Fibroblast of mammary gland (primary cell): Measurements from ENCODE around the gene PRKCSH.
"Not testable (repeated sequence)": the region's sequence is repeated elsewhere in the genome, so short reads cannot be mapped to it uniquely, and the experiment has no call there.

ENCODE experiments used
- DNase-seq: peaks from one replicate; pipeline ENCODE4 v3.0.0-alpha.2; 2010; ENCODE audit warnings: low read depth
- H3K4me3 ChIP-seq: 2 replicates; pipeline ENCODE4 v1.5.1; 2011; ENCODE audit warnings: low read depth, mild to moderate bottlenecking, low read length, moderate library complexity; ENCODE audit not compliant: control insufficient read depth
- CTCF ChIP-seq: conservative IDR thresholded peaks from 2 replicates; pipeline ENCODE4 v1.5.1; 2011; ENCODE audit warnings: low read depth, low read length, inconsistent platforms; ENCODE audit not compliant: control insufficient read depth, insufficient read depth

PRKCSH gene

GRCh38 chr19:11452620-11453310, 17.3 kb downstream of the PRKCSH start:
- no peak overlapping the region for H3K4me3 ChIP-seq
- no peak for DNase-seq
- no peak for TF ChIP-seq CTCF

- TF ChIP-seq CTCF, result peak; percentile 35
- no peak for DNase-seq
- H3K4me3 ChIP-seq, result no peak overlapping the region
Observed at GRCh38 chr19:11453468-11454341, 18.3 kb downstream of the PRKCSH start.

- H3K4me3 ChIP-seq, DNase-seq: not testable (repeated sequence)
Observed at GRCh38 chr19:11455233-11455554, 19.8 kb downstream of the PRKCSH start.

GRCh38 chr19:11456659-11457058, 21.2 kb downstream of the PRKCSH start:
- TF ChIP-seq CTCF, result no peak
- no peak overlapping the region for H3K4me3 ChIP-seq
- DNase-seq, result no peak

- DNase-seq, result no peak
- H3K4me3 ChIP-seq, result no peak overlapping the region
- TF ChIP-seq CTCF, result no peak
Observed at GRCh38 chr19:11457115-11457514, 21.7 kb downstream of the PRKCSH start.

- DNase-seq, result no peak
- no peak overlapping the region for H3K4me3 ChIP-seq
- TF ChIP-seq CTCF, result no peak
Observed at GRCh38 chr19:11457831-11458230, 22.4 kb downstream of the PRKCSH start.

- DNase-seq, result no peak
Observed at GRCh38 chr19:11458236-11458900, 22.9 kb downstream of the PRKCSH start.

GRCh38 chr19:11458912-11459311, 23.5 kb downstream of the PRKCSH start:
- not testable (repeated sequence) for H3K4me3 ChIP-seq, DNase-seq

More at GRCh38 chr19:11458236-11458900, 22.9 kb downstream of the PRKCSH start:
- no peak for TF ChIP-seq CTCF
- no peak overlapping the region for H3K4me3 ChIP-seq
